ENCODE data around the gene ULK1. TPM values are rescaled to one million over a fixed set of nuclear protein-coding genes. Genes with fewer than 3 reads are reported as not detected.

Gene ULK1
- total RNA-seq, result 7.8 TPM

DNA sequence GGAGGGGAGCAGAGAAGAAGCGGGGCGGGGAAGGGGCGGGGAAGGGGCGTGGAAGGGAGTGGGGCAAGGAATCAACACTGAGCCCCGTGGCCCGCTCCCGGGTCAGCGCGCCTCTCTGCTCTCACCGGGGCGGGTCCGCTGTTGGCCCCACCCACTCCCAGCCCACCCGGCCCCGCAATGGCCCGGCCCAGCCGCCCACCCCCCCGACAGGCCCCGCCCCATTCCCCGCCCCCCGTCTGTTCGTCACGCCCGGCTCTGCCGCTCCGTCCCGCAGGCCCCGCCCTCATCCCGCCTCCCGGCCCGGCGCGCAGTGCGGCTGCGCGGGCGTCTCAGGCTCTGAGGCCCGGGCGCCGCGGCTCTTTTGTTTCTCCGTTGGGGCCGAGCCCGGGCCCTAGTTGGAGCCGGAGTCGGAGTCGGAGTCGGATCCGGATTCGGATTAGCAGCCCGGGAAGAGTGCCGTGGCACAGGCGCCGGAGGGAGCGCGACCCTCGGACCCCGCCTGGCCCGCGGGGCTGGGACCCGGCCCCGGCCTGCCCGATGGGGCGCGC, at the start of gene ULK1:
TSS of gene ULK1 (plus strand) at position 310 of the 548 bp plus-strand sequence. CDS start 380 bp downstream, outside the sequence.
- DNase-seq, result peak; percentile 89

DNA sequence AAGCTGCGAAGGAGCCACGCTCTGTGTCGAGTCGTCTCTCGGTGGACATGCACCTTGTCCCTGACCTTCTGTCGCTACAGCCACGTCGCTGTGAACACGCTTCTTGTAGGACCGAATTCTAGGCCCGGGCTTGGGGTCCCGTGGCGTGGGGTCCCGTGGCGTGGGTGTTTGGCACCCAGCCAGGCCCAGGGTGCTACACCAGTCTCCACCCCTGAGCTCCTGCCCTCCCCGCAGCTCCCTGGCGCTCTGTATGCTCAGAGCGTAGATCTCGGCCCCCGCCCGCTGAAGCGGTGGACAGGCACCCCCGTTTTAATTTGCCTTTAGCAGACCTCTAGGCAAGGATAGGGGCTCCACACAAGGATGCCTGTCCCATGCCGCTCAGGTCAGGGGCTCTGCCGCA, 49.8 kb upstream of the ULK1 start:
- no peak for DNase-seq

- no peak for DNase-seq
Observed at GRCh38 chr12:131845121-131845520, 49.3 kb upstream of the ULK1 start.

DNA sequence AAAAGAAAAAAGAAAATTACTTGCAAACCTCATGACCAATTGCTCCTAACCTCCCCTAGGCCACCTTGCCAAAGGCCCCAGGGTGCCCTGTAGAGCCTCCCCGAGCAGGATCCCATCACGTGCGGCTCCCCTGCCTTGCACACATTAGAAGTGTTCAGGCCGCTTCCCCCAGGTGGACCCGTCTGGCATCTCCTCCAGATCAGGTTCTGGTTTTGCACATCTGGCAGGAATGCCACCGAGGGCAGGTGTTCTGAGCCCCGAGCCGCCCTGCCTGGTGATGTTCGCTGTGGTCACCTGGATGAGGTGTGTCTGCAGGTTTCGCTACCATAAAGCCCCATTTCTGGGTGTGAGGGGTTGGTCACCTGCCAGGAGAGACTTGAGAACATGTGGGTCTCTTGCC, 47.0 kb upstream of the ULK1 start:
- DNase-seq, result no peak

DNA sequence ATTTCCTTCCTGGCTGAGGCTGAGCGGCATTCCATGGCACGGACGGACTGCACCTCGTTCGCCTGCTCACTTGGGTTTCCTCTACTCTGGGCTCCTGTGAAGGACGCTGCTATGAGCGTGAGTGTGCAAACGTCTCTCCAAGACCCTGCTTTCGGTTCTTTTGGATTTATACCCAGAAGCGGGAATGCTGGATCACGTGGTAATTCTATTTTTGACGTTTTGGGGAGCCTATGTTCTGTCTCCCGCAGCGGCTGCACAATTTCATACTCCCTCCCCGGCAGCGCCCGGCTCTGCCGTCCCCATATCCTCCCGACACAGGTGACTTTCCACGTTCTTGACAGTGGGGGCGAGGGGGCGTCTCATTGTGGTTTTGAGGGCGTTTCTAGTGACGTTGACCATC, 45.7 kb upstream of the ULK1 start:
- no peak for DNase-seq

DNA sequence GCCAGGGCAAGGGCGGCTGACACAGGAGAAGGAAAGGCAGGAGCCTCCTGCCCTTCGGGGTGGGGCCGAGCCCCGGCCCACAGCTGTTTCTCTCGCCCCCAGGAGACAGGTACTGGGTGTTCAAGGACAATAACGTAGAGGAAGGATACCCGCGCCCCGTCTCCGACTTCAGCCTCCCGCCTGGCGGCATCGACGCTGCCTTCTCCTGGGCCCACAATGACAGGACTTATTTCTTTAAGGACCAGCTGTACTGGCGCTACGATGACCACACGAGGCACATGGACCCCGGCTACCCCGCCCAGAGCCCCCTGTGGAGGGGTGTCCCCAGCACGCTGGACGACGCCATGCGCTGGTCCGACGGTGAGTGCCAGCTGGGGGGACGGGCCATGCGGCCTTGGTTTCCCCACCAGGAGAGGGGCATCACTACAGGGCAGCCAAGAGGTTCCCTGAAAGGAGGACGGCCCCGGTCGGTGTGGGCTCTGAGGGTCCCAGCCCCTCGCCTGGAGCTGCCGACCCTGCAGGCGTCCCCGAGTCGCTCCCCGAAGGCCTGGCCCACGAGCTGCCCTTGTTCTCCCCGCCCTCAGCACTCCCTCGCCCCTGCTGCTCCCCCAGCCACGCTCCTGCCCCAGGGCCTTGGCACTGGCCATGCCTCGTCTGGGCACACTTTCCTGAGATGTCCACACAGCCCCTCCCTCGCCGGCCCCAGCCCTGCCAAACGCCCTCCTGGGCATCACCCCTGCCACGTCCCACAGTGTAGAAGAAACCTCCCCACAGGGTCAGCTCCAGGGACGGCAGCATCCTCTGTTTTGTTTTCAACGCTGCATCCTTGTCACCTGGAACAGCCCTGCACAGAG, 44.5 kb upstream of the ULK1 start:
- DNase-seq, result no peak

- no peak for DNase-seq
Observed at GRCh38 chr12:131850856-131851559, 43.4 kb upstream of the ULK1 start.

- DNase-seq, result no peak
Observed at GRCh38 chr12:131851741-131852550, 42.5 kb upstream of the ULK1 start.

GRCh38 chr12:131852551-131853299, 41.7 kb upstream of the ULK1 start:
- DNase-seq, result no peak

DNA sequence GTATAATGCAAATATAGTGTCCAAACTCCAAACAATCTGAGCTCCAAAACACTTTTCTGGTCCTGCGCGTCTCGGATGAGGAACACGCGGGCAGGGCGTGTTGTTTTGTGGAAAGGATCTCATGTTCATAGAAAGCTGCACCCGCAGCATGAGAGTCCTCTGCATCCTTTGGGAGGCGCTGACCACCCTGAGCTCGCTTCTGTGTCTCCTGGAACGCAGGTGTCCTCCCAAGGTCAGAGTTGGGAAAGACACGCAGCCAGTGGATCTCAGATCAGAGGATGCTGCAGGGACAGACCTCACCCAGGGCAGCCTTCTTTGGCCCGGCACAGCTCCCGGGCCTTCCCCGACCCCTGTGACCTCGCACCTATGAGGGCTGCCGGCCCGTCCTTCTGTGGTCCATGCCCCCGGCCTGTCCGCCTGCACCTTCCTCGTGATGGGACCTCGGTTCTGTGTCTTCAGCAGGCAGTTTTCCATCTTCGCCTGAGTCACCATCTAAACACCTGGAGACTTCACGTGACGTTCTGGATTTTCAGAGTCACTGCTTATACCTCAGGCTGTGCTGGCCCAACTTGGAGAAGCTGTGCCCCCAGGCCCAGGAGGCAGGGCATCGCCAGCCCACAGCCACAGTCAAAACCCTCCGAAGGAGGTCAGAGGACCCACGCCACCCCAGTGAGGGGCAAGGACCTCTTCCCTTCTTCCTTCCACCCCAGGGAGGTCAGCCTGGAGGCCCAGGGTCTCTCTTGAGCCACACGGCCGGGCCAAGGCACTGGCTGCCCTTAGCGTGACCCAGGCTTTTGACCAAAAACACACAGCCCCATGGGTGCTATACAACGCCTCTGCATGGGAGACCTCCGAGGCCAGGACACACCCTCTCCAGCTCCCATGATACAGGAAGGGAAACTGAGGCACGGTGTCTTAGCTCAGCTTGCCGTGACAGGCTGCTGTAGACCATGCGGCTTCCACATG, 40.3 kb upstream of the ULK1 start:
- DNase-seq, result no peak

GRCh38 chr12:131854861-131855476, 39.5 kb upstream of the ULK1 start:
- DNase-seq, result no peak

DNA sequence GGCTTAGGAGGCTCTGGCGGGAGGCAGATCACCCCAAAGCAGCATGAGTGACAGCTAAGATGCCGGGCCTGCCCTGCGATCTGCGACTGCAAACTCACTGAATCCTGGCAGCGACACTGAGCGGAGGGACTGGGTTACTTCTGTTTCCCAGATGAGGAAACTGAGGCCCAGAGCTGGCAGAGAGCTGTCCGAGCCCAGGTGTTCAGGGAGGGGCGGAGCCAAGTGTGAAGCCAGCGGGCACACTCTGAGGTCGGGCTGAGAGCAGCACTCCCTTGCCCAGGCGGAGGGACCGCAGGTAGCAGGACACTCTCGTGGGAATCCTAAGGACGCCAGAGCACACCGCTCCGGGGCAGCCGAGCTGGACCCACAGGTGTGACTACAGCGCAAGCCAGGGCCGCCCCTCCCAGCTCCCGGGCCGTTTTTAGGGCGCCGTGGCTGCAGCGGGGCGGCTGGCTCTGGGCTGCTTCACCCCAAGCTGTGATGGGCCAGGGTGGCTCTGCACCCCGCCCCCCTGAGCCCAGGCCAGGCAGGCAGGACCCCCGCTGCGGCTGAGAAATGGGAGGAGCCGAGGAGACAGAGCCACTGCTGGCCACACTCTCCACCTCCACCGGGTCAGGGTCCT, 38.8 kb upstream of the ULK1 start:
- no peak for DNase-seq

GRCh38 chr12:131856366-131857097, 37.9 kb upstream of the ULK1 start:
- DNase-seq, result no peak

DNA sequence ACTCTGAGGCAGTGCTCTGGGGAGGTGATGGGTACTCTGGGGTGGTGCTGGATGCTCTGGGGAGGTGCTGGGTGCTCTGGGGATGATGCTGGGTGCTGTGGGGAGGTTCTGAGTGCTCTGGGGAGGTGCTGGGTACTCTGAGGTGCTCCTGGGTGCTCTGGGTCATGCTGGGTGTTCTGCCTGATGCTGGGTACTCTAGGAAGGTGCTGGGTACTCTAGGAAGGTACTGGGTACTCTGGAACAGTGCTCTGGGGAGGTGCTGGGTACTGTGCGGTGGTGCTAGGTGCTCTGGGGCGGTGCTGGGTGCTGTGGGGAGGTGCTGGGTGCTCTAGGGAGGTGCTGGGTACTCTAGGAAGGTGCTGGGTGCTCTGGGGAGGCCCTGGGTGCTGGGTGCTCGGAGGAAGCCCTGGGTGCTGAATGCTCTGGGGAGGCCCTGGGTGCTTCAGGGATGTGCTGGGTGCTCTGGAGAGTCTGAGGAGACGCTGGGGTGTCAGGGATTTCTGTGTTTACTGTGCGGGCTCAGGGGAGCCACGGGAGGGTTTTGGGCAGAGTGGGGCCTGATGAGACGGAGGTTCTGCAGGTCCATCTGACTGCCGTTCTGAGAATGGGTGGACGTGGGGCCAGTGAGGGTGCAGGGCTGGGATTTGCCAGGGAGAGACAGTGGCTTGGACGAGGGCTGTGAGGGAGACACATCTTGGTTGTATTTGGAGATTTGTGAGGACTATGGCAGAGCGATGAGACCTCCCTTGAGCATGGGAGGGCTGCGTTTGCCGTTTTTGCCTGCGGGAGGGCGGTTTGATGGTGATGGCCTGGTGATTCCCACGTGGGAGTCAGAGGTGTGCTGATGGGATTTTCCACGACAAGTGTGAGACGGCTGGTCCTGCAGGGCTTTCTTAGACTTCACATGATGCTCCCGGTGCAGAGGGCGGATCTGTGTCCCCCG, 36.2 kb upstream of the ULK1 start:
- no peak for DNase-seq

DNA sequence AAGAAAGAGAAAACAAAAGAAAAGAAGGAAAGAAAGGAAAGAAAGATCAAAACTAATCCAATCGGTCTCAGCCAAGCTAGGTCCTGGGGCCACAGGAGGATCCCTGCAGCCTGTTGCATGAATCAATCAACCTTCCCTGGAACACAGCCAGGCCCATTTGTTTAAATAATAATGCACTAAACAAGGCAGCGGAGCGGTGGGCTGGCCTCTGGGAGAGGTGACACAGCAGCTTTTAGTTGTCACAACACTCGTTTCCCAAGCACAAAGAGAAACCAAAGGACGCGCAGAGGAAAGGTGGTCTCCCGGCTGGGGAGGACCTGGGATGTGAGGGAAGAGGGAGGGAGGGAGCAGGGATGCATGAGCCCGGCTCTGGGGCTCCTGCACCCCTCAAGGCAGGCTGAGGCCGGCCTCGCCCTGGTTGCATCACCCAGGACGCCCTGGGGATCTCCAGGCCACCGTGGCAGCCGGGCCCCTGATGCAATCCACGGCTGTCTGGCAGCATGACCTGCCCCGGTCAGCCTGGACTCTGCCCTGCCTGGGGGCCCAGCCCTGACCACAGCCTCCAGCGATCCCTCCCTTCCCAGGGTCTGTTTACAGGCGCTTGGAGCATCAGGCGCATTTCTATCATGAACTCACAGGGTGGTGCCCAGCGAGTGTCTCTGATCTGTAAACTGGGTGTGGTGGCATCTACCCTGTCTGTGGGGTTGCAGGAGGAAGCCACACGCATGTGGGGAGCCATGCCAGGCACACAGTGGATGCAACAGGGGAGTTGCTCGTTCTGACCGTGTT, 33.8 kb upstream of the ULK1 start:
- no peak for DNase-seq

DNA sequence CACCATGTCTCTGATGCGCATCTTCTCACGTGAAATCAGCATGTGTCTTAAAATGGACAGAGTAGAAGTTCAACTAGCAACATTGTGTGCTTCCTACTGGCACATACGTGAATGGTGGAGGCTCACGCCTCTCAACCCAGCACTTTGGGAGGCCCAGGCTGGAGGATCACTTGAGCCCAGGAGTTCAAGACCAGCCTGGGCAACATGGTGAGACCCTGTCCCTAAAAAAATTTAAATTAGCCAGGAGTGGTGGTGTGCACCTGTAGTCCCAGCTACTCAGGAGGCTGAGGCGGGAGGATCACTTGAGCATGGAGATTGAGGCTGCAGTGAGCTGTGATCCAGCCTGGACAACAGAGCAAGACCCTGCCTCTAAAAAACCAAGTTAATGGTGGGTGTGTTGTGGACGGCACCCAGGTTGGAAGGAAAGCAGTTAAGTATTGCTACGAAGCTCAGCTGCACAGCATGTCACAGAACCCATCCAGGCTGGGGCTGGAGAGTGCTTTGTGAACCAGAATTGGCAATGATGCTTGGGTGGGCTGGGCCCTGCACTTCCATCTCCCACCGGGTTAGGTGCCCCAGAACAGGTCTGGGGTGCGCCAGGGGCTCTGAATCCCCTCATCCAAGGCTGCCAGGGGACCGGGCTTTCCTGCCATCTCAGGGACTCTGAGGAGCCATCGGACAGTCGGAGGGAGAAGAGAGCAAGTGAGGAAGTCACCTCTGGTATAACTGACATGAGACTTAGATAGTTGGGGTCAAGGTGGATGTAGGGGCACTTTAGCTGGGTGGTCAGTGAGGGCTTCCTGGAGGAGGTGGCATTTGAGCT, 33.0 kb upstream of the ULK1 start:
- DNase-seq, result no peak

All from occipital lobe (tissue), 2 donors.